ENCODE results near the gene PER1.
"Not testable (repeated sequence)": the region's sequence is repeated elsewhere in the genome, so short reads cannot be mapped to it uniquely, and the experiment has no call there.

The PER1 gene

GRCh38 chr17:8109661-8110455 lies 42.3 kb downstream of the PER1 start:
- CTCF ChIA-PET, result interaction anchor here (1.6 to 14.3 kb wide), 8 partner anchors 9 to 50 kb away, joined by 4 to 244 read pairs (median 34); partner anchors contain the start of genes ALOX12B and ALOXE3
- DNase-seq (ENCODE audit: low read depth, low spot score), result no peak
- H3K4me3 ChIP-seq (ENCODE audit: low read depth, low read length), result peak overlapping the region; percentile 8; the same call in 1 of the 2 replicates
- peak; percentile 79 for TF ChIP-seq CTCF (IDR thresholded peaks at IDR 0.05; ENCODE audit: insufficient read depth, low read length, missing control alignments)
- POLR2A ChIA-PET, result no interaction called here

- CTCF ChIA-PET, result interaction anchor here (1.6 to 14.3 kb wide), 7 partner anchors 8 to 49 kb away, joined by 4 to 244 read pairs (median 47); partner anchors contain the start of genes ALOX12B and ALOXE3
- POLR2A ChIA-PET, result no interaction called here
- TF ChIP-seq CTCF (IDR thresholded peaks at IDR 0.05; ENCODE audit: insufficient read depth, low read length, missing control alignments), result no peak
- no peak for DNase-seq (ENCODE audit: low read depth, low spot score)
- no peak overlapping the region for H3K4me3 ChIP-seq (ENCODE audit: low read depth, low read length)
These were observed 43.1 kb downstream of the PER1 start for GRCh38 chr17:8108972-8109660.

GRCh38 chr17:8106980-8107379 lies 45.2 kb downstream of the PER1 start:
- CTCF ChIA-PET, result interaction anchor here (1.5 to 14.3 kb wide), 5 partner anchors 11 to 47 kb away, joined by 3 to 244 read pairs (median 69); partner anchors contain the start of genes ALOX12B and ALOXE3
- POLR2A ChIA-PET; H3K4me3 ChIP-seq (ENCODE audit: low read depth, low read length); DNase-seq (ENCODE audit: low read depth, low spot score): not testable (repeated sequence)

- DNase-seq (ENCODE audit: low read depth, low spot score), result no peak
- no peak for TF ChIP-seq CTCF (IDR thresholded peaks at IDR 0.05; ENCODE audit: insufficient read depth, low read length, missing control alignments)
- no peak overlapping the region for H3K4me3 ChIP-seq (ENCODE audit: low read depth, low read length)
- POLR2A ChIA-PET, result no interaction called here
- CTCF ChIA-PET, result interaction anchor here (1.0 to 14.3 kb wide), 13 partner anchors 9 to 55 kb away, joined by 3 to 244 read pairs (median 4); partner anchors contain the start of genes ALOX12B and ALOXE3
These were observed 46.2 kb downstream of the PER1 start for GRCh38 chr17:8105957-8106398.

GRCh38 chr17:8104911-8105310 lies 47.3 kb downstream of the PER1 start:
- POLR2A ChIA-PET, result no interaction called here
- CTCF ChIA-PET, result interaction anchor here (1.2 to 14.3 kb wide), 12 partner anchors 8 to 54 kb away, joined by 3 to 244 read pairs (median 4); partner anchors contain the start of genes ALOX12B and ALOXE3
- TF ChIP-seq CTCF (IDR thresholded peaks at IDR 0.05; ENCODE audit: insufficient read depth, low read length, missing control alignments), result no peak
- no peak overlapping the region for H3K4me3 ChIP-seq (ENCODE audit: low read depth, low read length)
- DNase-seq (ENCODE audit: low read depth, low spot score), result no peak

GRCh38 chr17:8103549-8103948 lies 48.7 kb downstream of the PER1 start:
- ChIA-PET POLR2A (no interaction called here), CTCF (interaction anchor here (0.6 to 14.3 kb wide), 8 partner anchors 9 to 1099 kb away, joined by 3 to 244 read pairs (median 6); partner anchors contain the start of genes ALOX12B and ALOXE3)
- TF ChIP-seq CTCF (IDR thresholded peaks at IDR 0.05; ENCODE audit: insufficient read depth, low read length, missing control alignments), result no peak
- no peak for DNase-seq (ENCODE audit: low read depth, low spot score)
- no peak overlapping the region for H3K4me3 ChIP-seq (ENCODE audit: low read depth, low read length)

All from AG04449 (cell line).